Measurements from ENCODE around the gene DIDO1. TPM values are rescaled to one million over a fixed set of nuclear protein-coding genes. Genes with fewer than 3 reads are reported as not detected.

DIDO1 gene
- total and polyA plus RNA-seq, 5 donors: 23.3 to 42.5 (median 39.0) TPM

GRCh38 chr20:62896526-62896925 lies 29.8 kb downstream of the DIDO1 start:
- no peaks in the 10 kb centered on the region for H3K9me3 ChIP-seq (ENCODE audit: control insufficient read depth, low read length)
- H3K27me3 ChIP-seq (ENCODE audit: control insufficient read depth, insufficient read depth): no peaks in the 10 kb centered on the region
- WGBS: 94% methylated on average over 16 of the region's 16 CpGs
- H3K4me1 ChIP-seq (ENCODE audit: control insufficient read depth, insufficient read depth, low read length): no peaks in the 10 kb centered on the region
- intact Hi-C loops (cut with DNase I): loop anchor here in 2 of 4 donors (5.0 to 10.0 kb wide), 2 partner anchors 48 to 111 kb away; partner anchors contain the start of gene BHLHE23 (in 1 of the 2)
- ATAC-seq: no peak
- no peak overlapping the region for H3K4me3 ChIP-seq (ENCODE audit: low read length)
- no peak for DNase-seq
- H3K27ac ChIP-seq (ENCODE audit: low read length): no peak overlapping the region

GRCh38 chr20:62895539-62895938 lies 30.8 kb downstream of the DIDO1 start:
- intact Hi-C loops (cut with DNase I): loop anchor here in 2 of 4 donors (5.0 to 10.0 kb wide), 2 partner anchors 49 to 112 kb away; partner anchors contain the start of gene BHLHE23 (in 1 of the 2)
- H3K9me3 ChIP-seq (ENCODE audit: control insufficient read depth, low read length): no peaks in the 10 kb centered on the region
- no peaks in the 10 kb centered on the region for H3K4me1 ChIP-seq (ENCODE audit: control insufficient read depth, insufficient read depth, low read length)
- H3K4me3 ChIP-seq (ENCODE audit: low read length): no peak overlapping the region
- ATAC-seq (no peak), DNase-seq (no peak)
- H3K27ac ChIP-seq (ENCODE audit: low read length): no peak overlapping the region
- 86% methylated on average over 9 of the region's 9 CpGs for WGBS
- H3K27me3 ChIP-seq (ENCODE audit: control insufficient read depth, insufficient read depth): no peaks in the 10 kb centered on the region

- Histone ChIP-seq H3K4me1 (ENCODE audit: control insufficient read depth, insufficient read depth, low read length) (no peaks in the 10 kb centered on the region), H3K27me3 (ENCODE audit: control insufficient read depth, insufficient read depth) (no peaks in the 10 kb centered on the region), H3K27ac (ENCODE audit: low read length) (no peak overlapping the region), H3K9me3 (ENCODE audit: control insufficient read depth, low read length) (no peaks in the 10 kb centered on the region), H3K4me3 (ENCODE audit: low read length) (no peak overlapping the region)
- 89% methylated on average over 14 of the region's 14 CpGs for WGBS
- DNase-seq (no peak), ATAC-seq (no peak)
- intact Hi-C loops (cut with DNase I): loop anchor here in 1 of 4 donors (10.0 kb wide), 1 partner anchor 51 kb away; no protein-coding TSS in a partner anchor
These were observed 32.0 kb downstream of the DIDO1 start for GRCh38 chr20:62894261-62894660.

GRCh38 chr20:62893700-62894099 lies 32.6 kb downstream of the DIDO1 start:
- no peaks in the 10 kb centered on the region for H3K27me3 ChIP-seq (ENCODE audit: control insufficient read depth, insufficient read depth)
- 91% methylated on average over 14 of the region's 14 CpGs for WGBS
- H3K27ac ChIP-seq (ENCODE audit: low read length): no peak overlapping the region
- H3K4me3 ChIP-seq (ENCODE audit: low read length): no peak overlapping the region
- no peaks in the 10 kb centered on the region for H3K4me1 ChIP-seq (ENCODE audit: control insufficient read depth, insufficient read depth, low read length)
- DNase-seq (no peak), ATAC-seq (no peak)
- intact Hi-C loops (cut with DNase I): loop anchor here in 1 of 4 donors (10.0 kb wide), 1 partner anchor 51 kb away; no protein-coding TSS in a partner anchor
- H3K9me3 ChIP-seq (ENCODE audit: control insufficient read depth, low read length): no peaks in the 10 kb centered on the region

- 89% methylated on average over 25 of the region's 25 CpGs for WGBS
- intact Hi-C loops (cut with DNase I): loop anchor here in 1 of 4 donors (10.0 kb wide), 1 partner anchor 52 kb away; no protein-coding TSS in a partner anchor
- ATAC-seq: no peak
- no peak overlapping the region for H3K27ac ChIP-seq (ENCODE audit: low read length)
- no peaks in the 10 kb centered on the region for H3K27me3 ChIP-seq (ENCODE audit: control insufficient read depth, insufficient read depth)
- H3K4me1 ChIP-seq (ENCODE audit: control insufficient read depth, insufficient read depth, low read length): no peaks in the 10 kb centered on the region
- H3K9me3 ChIP-seq (ENCODE audit: control insufficient read depth, low read length): no peaks in the 10 kb centered on the region
- H3K4me3 ChIP-seq (ENCODE audit: low read length): no peak overlapping the region
- DNase-seq: no peak
These were observed 33.7 kb downstream of the DIDO1 start for GRCh38 chr20:62892348-62893304.

GRCh38 chr20:62891111-62891510 lies 35.2 kb downstream of the DIDO1 start:
- H3K4me3 ChIP-seq (ENCODE audit: low read length): no peak overlapping the region
- no peak overlapping the region for H3K27ac ChIP-seq (ENCODE audit: low read length)
- WGBS: 67% methylated on average over 15 of the region's 15 CpGs
- DNase-seq (no peak), ATAC-seq (peak in 1 of 2 donors; percentile 60)
- no peaks in the 10 kb centered on the region for H3K4me1 ChIP-seq (ENCODE audit: control insufficient read depth, insufficient read depth, low read length)
- intact Hi-C loops (cut with DNase I): loop anchor here in 1 of 4 donors (10.0 kb wide), 1 partner anchor 54 kb away; no protein-coding TSS in a partner anchor
- no peaks in the 10 kb centered on the region for H3K9me3 ChIP-seq (ENCODE audit: control insufficient read depth, low read length)
- H3K27me3 ChIP-seq (ENCODE audit: control insufficient read depth, insufficient read depth): no peaks in the 10 kb centered on the region

- H3K4me3 ChIP-seq (ENCODE audit: low read length): no peak overlapping the region
- intact Hi-C loops (cut with DNase I): loop anchor here in 1 of 4 donors (10.0 kb wide), 1 partner anchor 54 kb away; no protein-coding TSS in a partner anchor
- DNase-seq (no peak), ATAC-seq (no peak)
- H3K27me3 ChIP-seq (ENCODE audit: control insufficient read depth, insufficient read depth): no peaks in the 10 kb centered on the region
- 77% methylated on average over 7 of the region's 7 CpGs for WGBS
- no peak overlapping the region for H3K27ac ChIP-seq (ENCODE audit: low read length)
- H3K9me3 ChIP-seq (ENCODE audit: control insufficient read depth, low read length): no peaks in the 10 kb centered on the region
- H3K4me1 ChIP-seq (ENCODE audit: control insufficient read depth, insufficient read depth, low read length): no peaks in the 10 kb centered on the region
These were observed 35.9 kb downstream of the DIDO1 start for GRCh38 chr20:62890444-62890843.

- 90% methylated on average over 9 of the region's 9 CpGs for WGBS
- intact Hi-C loops (cut with DNase I): loop anchor here in 1 of 4 donors (10.0 kb wide), 1 partner anchor 55 kb away; no protein-coding TSS in a partner anchor
- H3K4me3 ChIP-seq (ENCODE audit: low read length): no peak overlapping the region
- H3K9me3 ChIP-seq (ENCODE audit: control insufficient read depth, low read length): no peaks in the 10 kb centered on the region
- DNase-seq (no peak), ATAC-seq (no peak)
- H3K4me1 ChIP-seq (ENCODE audit: control insufficient read depth, insufficient read depth, low read length): no peaks in the 10 kb centered on the region
- no peak overlapping the region for H3K27ac ChIP-seq (ENCODE audit: low read length)
- H3K27me3 ChIP-seq (ENCODE audit: control insufficient read depth, insufficient read depth): no peaks in the 10 kb centered on the region
These were observed 36.4 kb downstream of the DIDO1 start for GRCh38 chr20:62889871-62890270.

- Histone ChIP-seq H3K9me3 (ENCODE audit: control insufficient read depth, low read length) (no peaks in the 10 kb centered on the region), H3K27me3 (ENCODE audit: control insufficient read depth, insufficient read depth) (no peaks in the 10 kb centered on the region), H3K4me3 (ENCODE audit: low read length) (no peak overlapping the region), H3K27ac (ENCODE audit: low read length) (no peak overlapping the region), H3K4me1 (ENCODE audit: control insufficient read depth, insufficient read depth, low read length) (no peaks in the 10 kb centered on the region)
- DNase-seq (no peak), ATAC-seq (no peak)
- intact Hi-C loops (cut with DNase I): no loop called here
- WGBS: 91% methylated on average over 8 of the region's 8 CpGs
These were observed 36.9 kb downstream of the DIDO1 start for GRCh38 chr20:62889411-62889810.

- peak in 1 of 3 donors; percentile 60 for DNase-seq
- H3K4me1 ChIP-seq (ENCODE audit: control insufficient read depth, insufficient read depth, low read length): no peaks in the 10 kb centered on the region
- H3K9me3 ChIP-seq (ENCODE audit: control insufficient read depth, low read length): no peaks in the 10 kb centered on the region
- no peaks in the 10 kb centered on the region for H3K27me3 ChIP-seq (ENCODE audit: control insufficient read depth, insufficient read depth)
- no peak for ATAC-seq
- intact Hi-C loops (cut with DNase I): no loop called here
- H3K27ac ChIP-seq (ENCODE audit: low read length): no peak overlapping the region
- no peak overlapping the region for H3K4me3 ChIP-seq (ENCODE audit: low read length)
- WGBS: 90% methylated on average over 17 of the region's 17 CpGs
These were observed 37.4 kb downstream of the DIDO1 start for GRCh38 chr20:62888910-62889309.

- no peaks in the 10 kb centered on the region for H3K4me1 ChIP-seq (ENCODE audit: control insufficient read depth, insufficient read depth, low read length)
- no peak overlapping the region for H3K27ac ChIP-seq (ENCODE audit: low read length)
- no peaks in the 10 kb centered on the region for H3K9me3 ChIP-seq (ENCODE audit: control insufficient read depth, low read length)
- DNase-seq: no peak
- peak in 1 of 2 donors; percentile 7 for ATAC-seq
- H3K27me3 ChIP-seq (ENCODE audit: control insufficient read depth, insufficient read depth): no peaks in the 10 kb centered on the region
- intact Hi-C loops (cut with DNase I): no loop called here
- H3K4me3 ChIP-seq (ENCODE audit: low read length): no peak overlapping the region
- 94% methylated on average over 16 of the region's 16 CpGs for WGBS
These were observed 37.9 kb downstream of the DIDO1 start for GRCh38 chr20:62888406-62888805.

Measured in right cardiac atrium (tissue), 5 donors.